ENCODE data around the gene FLT1. TPM values are rescaled to one million over a fixed set of nuclear protein-coding genes. Genes with fewer than 3 reads are reported as not detected.

Gene FLT1
- polyA plus RNA-seq, 1 donor (not counting 4 experiments of a cell fraction or from before 2014, with no cell fraction given), result 0.01 TPM

- Histone ChIP-seq H3K27me3 (ENCODE audit: control insufficient read depth, extremely low read depth, insufficient read depth, low read length) (no peaks in the 10 kb centered on the region), H3K4me3 (ENCODE audit: control insufficient read depth in 2 of 3, extremely low read depth in 1 of 3, insufficient read depth in 2 of 3, low read depth in 1 of 3, low read length in 3 of 3) (no peak overlapping the region), H3K4me1 (ENCODE audit: control insufficient read depth, extremely low read depth, insufficient read depth, low read length) (no peaks in the 10 kb centered on the region), H3K4me2 (ENCODE audit: control insufficient read depth, extremely low read depth, insufficient read depth, low read depth, low read length) (no peak overlapping the region), H3K9me3 (ENCODE audit: control insufficient read depth, low read depth, low read length) (no peaks in the 10 kb centered on the region), H4K20me1 (ENCODE audit: control insufficient read depth, extremely low read depth, insufficient read depth, low read length) (no peaks in the 10 kb centered on the region), H3K36me3 (ENCODE audit: control insufficient read depth in 2 of 2, extremely low read depth in 1 of 2, insufficient read depth in 2 of 2, low read length in 2 of 2) (no peaks in the 10 kb centered on the region), H3K79me2 (ENCODE audit: control insufficient read depth, insufficient read depth, low read length) (no peaks in the 10 kb centered on the region), H2AFZ (ENCODE audit: control insufficient read depth, low read length) (no peak overlapping the region), H3K9me1 (ENCODE audit: control insufficient read depth, extremely low read depth, insufficient read depth, low read length) (no peaks in the 10 kb centered on the region), H3K9ac (ENCODE audit: control insufficient read depth, extremely low read depth, insufficient read depth, low read length) (no peak overlapping the region), H3K27ac (ENCODE audit: control insufficient read depth, insufficient read depth, low read length) (no peak overlapping the region)
- no peak for DNase-seq (ENCODE audit: low read depth, low spot score)
- dilution Hi-C loops (cut with MboI; ENCODE audit: extremely low pct_ligation_motif_present, low sequenced_read_pairs), result no loop called here
- TF ChIP-seq EZH2 (IDR thresholded peaks at IDR 0.05; ENCODE audit: low read length) (no peak), CTCF (optimal IDR thresholded peaks at IDR 0.05 in 1 of 3, IDR thresholded peaks at IDR 0.05 in 1 of 3, conservative IDR thresholded peaks at IDR 0.05 in 1 of 3; ENCODE audit: extremely low read depth in 1 of 3, insufficient read depth in 2 of 3, low read length in 3 of 3) (no peak)
- no peak for FAIRE-seq
These were observed 136.2 kb downstream of the FLT1 start for GRCh38 chr13:28358708-28359107.

GRCh38 chr13:28357911-28358433, 137.0 kb downstream of the FLT1 start:
- no peak for TF ChIP-seq EZH2 (IDR thresholded peaks at IDR 0.05; ENCODE audit: low read length)
- no peaks in the 10 kb centered on the region for H3K9me1 ChIP-seq (ENCODE audit: control insufficient read depth, extremely low read depth, insufficient read depth, low read length)
- H3K79me2 ChIP-seq (ENCODE audit: control insufficient read depth, insufficient read depth, low read length), result no peaks in the 10 kb centered on the region
- dilution Hi-C loops (cut with MboI; ENCODE audit: extremely low pct_ligation_motif_present, low sequenced_read_pairs), result no loop called here
- H3K4me3 ChIP-seq (ENCODE audit: control insufficient read depth in 2 of 3, extremely low read depth in 1 of 3, insufficient read depth in 2 of 3, low read depth in 1 of 3, low read length in 3 of 3), result no peak overlapping the region
- no peaks in the 10 kb centered on the region for H4K20me1 ChIP-seq (ENCODE audit: control insufficient read depth, extremely low read depth, insufficient read depth, low read length)
- no peak overlapping the region for H3K4me2 ChIP-seq (ENCODE audit: control insufficient read depth, extremely low read depth, insufficient read depth, low read depth, low read length)
- H3K27me3 ChIP-seq (ENCODE audit: control insufficient read depth, extremely low read depth, insufficient read depth, low read length), result no peaks in the 10 kb centered on the region
- FAIRE-seq, result no peak
- H3K9me3 ChIP-seq (ENCODE audit: control insufficient read depth, low read depth, low read length), result no peaks in the 10 kb centered on the region
- H3K4me1 ChIP-seq (ENCODE audit: control insufficient read depth, extremely low read depth, insufficient read depth, low read length), result no peaks in the 10 kb centered on the region
- H3K36me3 ChIP-seq (ENCODE audit: control insufficient read depth in 2 of 2, extremely low read depth in 1 of 2, insufficient read depth in 2 of 2, low read length in 2 of 2), result no peaks in the 10 kb centered on the region
- no peak overlapping the region for H3K9ac ChIP-seq (ENCODE audit: control insufficient read depth, extremely low read depth, insufficient read depth, low read length)
- no peak overlapping the region for H3K27ac ChIP-seq (ENCODE audit: control insufficient read depth, insufficient read depth, low read length)
- no peak overlapping the region for H2AFZ ChIP-seq (ENCODE audit: control insufficient read depth, low read length)
- DNase-seq (ENCODE audit: low read depth, low spot score), result no peak

GRCh38 chr13:28357247-28357825, 137.6 kb downstream of the FLT1 start:
- no peaks in the 10 kb centered on the region for H3K36me3 ChIP-seq (ENCODE audit: control insufficient read depth in 2 of 2, extremely low read depth in 1 of 2, insufficient read depth in 2 of 2, low read length in 2 of 2)
- H3K9ac ChIP-seq (ENCODE audit: control insufficient read depth, extremely low read depth, insufficient read depth, low read length), result no peak overlapping the region
- no peaks in the 10 kb centered on the region for H3K9me3 ChIP-seq (ENCODE audit: control insufficient read depth, low read depth, low read length)
- H3K79me2 ChIP-seq (ENCODE audit: control insufficient read depth, insufficient read depth, low read length), result no peaks in the 10 kb centered on the region
- H4K20me1 ChIP-seq (ENCODE audit: control insufficient read depth, extremely low read depth, insufficient read depth, low read length), result no peaks in the 10 kb centered on the region
- dilution Hi-C loops (cut with MboI; ENCODE audit: extremely low pct_ligation_motif_present, low sequenced_read_pairs), result no loop called here
- no peaks in the 10 kb centered on the region for H3K9me1 ChIP-seq (ENCODE audit: control insufficient read depth, extremely low read depth, insufficient read depth, low read length)
- FAIRE-seq (no peak), DNase-seq (ENCODE audit: low read depth, low spot score) (no peak)
- TF ChIP-seq EZH2 (IDR thresholded peaks at IDR 0.05; ENCODE audit: low read length) (no peak), CTCF (optimal IDR thresholded peaks at IDR 0.05 in 1 of 3, IDR thresholded peaks at IDR 0.05 in 1 of 3, conservative IDR thresholded peaks at IDR 0.05 in 1 of 3; ENCODE audit: extremely low read depth in 1 of 3, insufficient read depth in 2 of 3, low read length in 3 of 3) (no peak)
- H2AFZ ChIP-seq (ENCODE audit: control insufficient read depth, low read length), result no peak overlapping the region
- H3K27ac ChIP-seq (ENCODE audit: control insufficient read depth, insufficient read depth, low read length), result no peak overlapping the region
- H3K4me3 ChIP-seq (ENCODE audit: control insufficient read depth in 2 of 3, extremely low read depth in 1 of 3, insufficient read depth in 2 of 3, low read depth in 1 of 3, low read length in 3 of 3), result no peak overlapping the region
- H3K27me3 ChIP-seq (ENCODE audit: control insufficient read depth, extremely low read depth, insufficient read depth, low read length), result no peaks in the 10 kb centered on the region
- H3K4me1 ChIP-seq (ENCODE audit: control insufficient read depth, extremely low read depth, insufficient read depth, low read length), result no peaks in the 10 kb centered on the region
- no peak overlapping the region for H3K4me2 ChIP-seq (ENCODE audit: control insufficient read depth, extremely low read depth, insufficient read depth, low read depth, low read length)
